DND-41 (cell line): ENCODE measurements around the gene STK32C.

ENCODE experiments used
- CTCF ChIP-seq: IDR thresholded peaks from 2 replicates; pipeline ENCODE4 v1.5.1; 2012; ENCODE audit warnings: borderline replicate concordance, low read length, moderate library complexity, mild to moderate bottlenecking; ENCODE audit not compliant: poor library complexity, severe bottlenecking; ENCODE audit errors: extremely low read depth
- EZH2 ChIP-seq: IDR thresholded peaks from 3 replicates; pipeline ENCODE4 v1.6.1; 2012; ENCODE audit warnings: borderline replicate concordance, low read depth, mild to moderate bottlenecking, moderate library complexity, low read length, inconsistent platforms; ENCODE audit not compliant: severe bottlenecking

- TF ChIP-seq CTCF (no peak), EZH2 (no peak)
These were observed 132.3 kb downstream of the STK32C start for GRCh38 chr10:132175408-132175807.
